Measurements from ENCODE around the gene PRX. TPM values are rescaled to one million over a fixed set of nuclear protein-coding genes. Genes with fewer than 3 reads are reported as not detected.
A peak's percentile ranks its signal among the peaks of the same experiment; 100 is the strongest.
"Not testable (repeated sequence)": the region's sequence is repeated elsewhere in the genome, so short reads cannot be mapped to it uniquely, and the experiment has no call there.

The PRX gene
- polyA plus RNA-seq, 1 donor from 2014 or later: 0.21 TPM

GRCh38 chr19:40444000-40444824 is 31.0 kb upstream of the PRX start, which contains the start of gene SERTAD3:
SERTAD3 (minus strand) TSS chr19:40444335; CDS start chr19:40442080, 2,255 bp downstream.
- Mint-ChIP-seq H3K4me3 (peak within 1 kb of the TSS; percentile 93 to 99 (median 98)), H3K27me3 (no peaks in the 10 kb centered on the region), H3K4me1 (peaks cover 13 to 20% (median 14%) of the 10 kb centered on the region in 3 donors), H3K27ac (peak within 1 kb of the TSS; percentile 96 to 98 (median 98)), H3K9me3 (no peaks in the 10 kb centered on the region), H3K36me3 (peaks cover 4% of the 10 kb centered on the region)

GRCh38 chr19:40443131-40443999 is 30.2 kb upstream of the PRX start:
- peak overlapping the region; percentile 93 to 99 (median 98) for H3K4me3 Mint-ChIP-seq
- no peaks in the 10 kb centered on the region for H3K27me3 Mint-ChIP-seq
- H3K27ac Mint-ChIP-seq: peak overlapping the region; percentile 96 to 98 (median 98)
- H3K4me1 Mint-ChIP-seq: peaks cover 13 to 20% (median 14%) of the 10 kb centered on the region in 3 donors
- no peaks in the 10 kb centered on the region for H3K9me3 Mint-ChIP-seq
- peaks cover 4% of the 10 kb centered on the region for H3K36me3 Mint-ChIP-seq

GRCh38 chr19:40442328-40443130 is 29.4 kb upstream of the PRX start:
- peaks cover 4% of the 10 kb centered on the region for H3K36me3 Mint-ChIP-seq
- H3K9me3 Mint-ChIP-seq: no peaks in the 10 kb centered on the region
- H3K27me3 Mint-ChIP-seq: no peaks in the 10 kb centered on the region
- H3K4me3 Mint-ChIP-seq: peak overlapping the region; percentile 93 to 99 (median 98)
- peaks cover 13 to 20% (median 14%) of the 10 kb centered on the region in 3 donors for H3K4me1 Mint-ChIP-seq
- peak overlapping the region; percentile 96 to 98 (median 98) for H3K27ac Mint-ChIP-seq

GRCh38 chr19:40441719-40442253 is 28.6 kb upstream of the PRX start:
- Mint-ChIP-seq H3K27ac (peak overlapping the region; percentile 50 to 98 (median 96)), H3K4me1 (peaks cover 13 to 20% (median 14%) of the 10 kb centered on the region in 3 donors), H3K27me3 (no peaks in the 10 kb centered on the region), H3K4me3 (peak overlapping the region; percentile 16 to 99 (median 96)), H3K36me3 (peaks cover 4% of the 10 kb centered on the region), H3K9me3 (no peaks in the 10 kb centered on the region)

GRCh38 chr19:40438284-40438683 is 25.1 kb upstream of the PRX start:
- Mint-ChIP-seq H3K9me3 (no peaks in the 10 kb centered on the region), H3K4me1 (peaks cover 27 to 30% (median 30%) of the 10 kb centered on the region in 3 donors), H3K36me3 (peaks cover 3% of the 10 kb centered on the region), H3K27me3 (no peaks in the 10 kb centered on the region), H3K27ac (peak overlapping the region in 1 of 3 donors; percentile 85), H3K4me3 (peak overlapping the region in 1 of 4 donors; percentile 58)

GRCh38 chr19:40433391-40434216 is 20.4 kb upstream of the PRX start:
- H3K9me3 Mint-ChIP-seq: no peaks in the 10 kb centered on the region
- peak overlapping the region; percentile 81 to 98 (median 94) for H3K27ac Mint-ChIP-seq
- peaks cover 18 to 27% (median 19%) of the 10 kb centered on the region in 3 donors for H3K4me1 Mint-ChIP-seq
- H3K4me3 Mint-ChIP-seq: peak overlapping the region; percentile 83 to 97 (median 91)
- no peaks in the 10 kb centered on the region for H3K27me3 Mint-ChIP-seq
- H3K36me3 Mint-ChIP-seq: no peaks in the 10 kb centered on the region

- H3K36me3 Mint-ChIP-seq, H3K9me3 Mint-ChIP-seq, H3K27me3 Mint-ChIP-seq: not testable (repeated sequence)
- H3K27ac Mint-ChIP-seq: peak overlapping the region in 2 of 3 donors; percentile 81 to 98
- H3K4me1 Mint-ChIP-seq: peaks cover 19 to 27% (median 19%) of the 10 kb centered on the region in 3 donors
- H3K4me3 Mint-ChIP-seq: peak overlapping the region; percentile 83 to 97 (median 91)
Observed at GRCh38 chr19:40432760-40433159, 19.6 kb upstream of the PRX start.

- Mint-ChIP-seq H3K27me3 (no peaks in the 10 kb centered on the region), H3K4me3 (no peak overlapping the region), H3K4me1 (peaks cover 19 to 27% (median 24%) of the 10 kb centered on the region in 3 donors), H3K27ac (no peak overlapping the region), H3K9me3 (no peaks in the 10 kb centered on the region), H3K36me3 (no peaks in the 10 kb centered on the region)
Observed at GRCh38 chr19:40431698-40432097, 18.5 kb upstream of the PRX start.

GRCh38 chr19:40430242-40430641 is 17.1 kb upstream of the PRX start:
- H3K9me3 Mint-ChIP-seq, H3K36me3 Mint-ChIP-seq, H3K4me3 Mint-ChIP-seq, H3K27me3 Mint-ChIP-seq, H3K27ac Mint-ChIP-seq: not testable (repeated sequence)
- peaks cover 18 to 29% (median 20%) of the 10 kb centered on the region in 3 donors for H3K4me1 Mint-ChIP-seq

- not testable (repeated sequence) for H3K27me3 Mint-ChIP-seq, H3K36me3 Mint-ChIP-seq, H3K9me3 Mint-ChIP-seq
- H3K4me3 Mint-ChIP-seq: peak overlapping the region in 1 of 4 donors; percentile 17
- H3K27ac Mint-ChIP-seq: peak overlapping the region in 2 of 3 donors; percentile 7 to 40
- H3K4me1 Mint-ChIP-seq: peaks cover 17 to 19% (median 18%) of the 10 kb centered on the region in 3 donors
Observed at GRCh38 chr19:40428197-40428596, 15.0 kb upstream of the PRX start.

GRCh38 chr19:40425450-40426287 is 12.5 kb upstream of the PRX start, which contains the start of gene SERTAD1:
SERTAD1 (minus strand) TSS chr19:40425992; CDS start chr19:40423546, 2,446 bp downstream.
- Mint-ChIP-seq H3K4me3 (peak within 1 kb of the TSS; percentile 93 to 97 (median 95)), H3K9me3 (no peaks in the 10 kb centered on the region), H3K36me3 (no peaks in the 10 kb centered on the region), H3K27ac (peak within 1 kb of the TSS; percentile 95 to 98 (median 97)), H3K4me1 (peaks cover 20 to 24% (median 22%) of the 10 kb centered on the region in 3 donors), H3K27me3 (no peaks in the 10 kb centered on the region)

- no peaks in the 10 kb centered on the region for H3K27me3 Mint-ChIP-seq
- H3K36me3 Mint-ChIP-seq: no peaks in the 10 kb centered on the region
- no peaks in the 10 kb centered on the region for H3K9me3 Mint-ChIP-seq
- H3K4me3 Mint-ChIP-seq: peak overlapping the region; percentile 93 to 97 (median 95)
- peak overlapping the region; percentile 95 to 98 (median 97) for H3K27ac Mint-ChIP-seq
- H3K4me1 Mint-ChIP-seq: peaks cover 20 to 26% (median 22%) of the 10 kb centered on the region in 3 donors
Observed at GRCh38 chr19:40424637-40425449, 11.7 kb upstream of the PRX start.

All from IgD-negative memory B cell (primary cell).